ENCODE measurements around the gene TCP11.
"Not testable (repeated sequence)": the region's sequence is repeated elsewhere in the genome, so short reads cannot be mapped to it uniquely, and the experiment has no call there.

DNA sequence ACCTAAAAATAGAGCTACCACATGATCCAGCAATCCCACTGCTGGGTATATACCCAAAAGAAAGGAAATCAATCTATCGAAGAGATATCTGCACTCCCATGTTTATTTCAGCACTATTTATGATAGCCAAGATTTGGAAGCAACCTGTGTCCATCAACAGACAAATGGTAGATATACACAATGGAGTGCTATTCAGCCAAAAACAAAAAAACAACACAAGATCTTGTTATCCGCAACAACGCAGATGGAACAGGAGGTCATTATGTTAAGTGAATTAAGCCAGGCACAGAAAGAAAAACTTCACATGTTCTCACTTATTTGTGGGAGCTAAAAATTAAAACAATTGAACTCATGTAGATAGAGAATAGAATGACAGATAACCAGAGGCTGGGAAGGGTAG lies 2.9 kb downstream of the TCP11 start:
- TF ChIP-seq, protein P1, sequence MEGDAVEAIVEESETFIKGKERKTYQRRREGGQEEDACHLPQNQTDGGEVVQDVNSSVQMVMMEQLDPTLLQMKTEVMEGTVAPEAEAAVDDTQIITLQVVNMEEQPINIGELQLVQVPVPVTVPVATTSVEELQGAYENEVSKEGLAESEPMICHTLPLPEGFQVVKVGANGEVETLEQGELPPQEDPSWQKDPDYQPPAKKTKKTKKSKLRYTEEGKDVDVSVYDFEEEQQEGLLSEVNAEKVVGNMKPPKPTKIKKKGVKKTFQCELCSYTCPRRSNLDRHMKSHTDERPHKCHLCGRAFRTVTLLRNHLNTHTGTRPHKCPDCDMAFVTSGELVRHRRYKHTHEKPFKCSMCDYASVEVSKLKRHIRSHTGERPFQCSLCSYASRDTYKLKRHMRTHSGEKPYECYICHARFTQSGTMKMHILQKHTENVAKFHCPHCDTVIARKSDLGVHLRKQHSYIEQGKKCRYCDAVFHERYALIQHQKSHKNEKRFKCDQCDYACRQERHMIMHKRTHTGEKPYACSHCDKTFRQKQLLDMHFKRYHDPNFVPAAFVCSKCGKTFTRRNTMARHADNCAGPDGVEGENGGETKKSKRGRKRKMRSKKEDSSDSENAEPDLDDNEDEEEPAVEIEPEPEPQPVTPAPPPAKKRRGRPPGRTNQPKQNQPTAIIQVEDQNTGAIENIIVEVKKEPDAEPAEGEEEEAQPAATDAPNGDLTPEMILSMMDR (conservative IDR thresholded peaks at IDR 0.05; ENCODE audit: low read length): not testable (repeated sequence)
- TF ChIP-seq EZH2phosphoT487 (IDR thresholded peaks at IDR 0.05; ENCODE audit: borderline replicate concordance): not testable (repeated sequence)
